ENCODE data around the gene VRK1.
A peak's percentile ranks its signal among the peaks of the same experiment; 100 is the strongest.

Gene VRK1

DNA sequence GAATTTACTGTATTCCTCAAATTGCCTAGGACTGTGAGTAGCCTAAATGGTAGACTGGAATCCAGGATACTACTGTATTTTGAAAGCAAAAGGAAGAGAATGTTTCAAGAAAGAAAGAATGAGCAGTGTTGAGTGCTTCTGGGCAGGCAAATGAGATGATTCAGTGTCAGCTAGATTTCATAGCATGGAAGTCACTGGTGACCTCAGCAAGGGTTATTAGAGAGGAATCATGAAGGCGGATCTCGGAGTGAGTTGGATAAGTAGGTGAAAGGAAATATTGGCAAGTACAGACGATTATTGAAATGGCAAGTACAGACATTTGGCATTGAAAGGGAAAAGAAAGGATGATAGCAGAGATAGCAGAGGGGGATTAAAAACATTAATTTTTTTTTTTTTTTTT lies 27.1 kb downstream of the VRK1 start:
- DNase-seq (ENCODE audit: low read depth), result peak; percentile 87

DNA sequence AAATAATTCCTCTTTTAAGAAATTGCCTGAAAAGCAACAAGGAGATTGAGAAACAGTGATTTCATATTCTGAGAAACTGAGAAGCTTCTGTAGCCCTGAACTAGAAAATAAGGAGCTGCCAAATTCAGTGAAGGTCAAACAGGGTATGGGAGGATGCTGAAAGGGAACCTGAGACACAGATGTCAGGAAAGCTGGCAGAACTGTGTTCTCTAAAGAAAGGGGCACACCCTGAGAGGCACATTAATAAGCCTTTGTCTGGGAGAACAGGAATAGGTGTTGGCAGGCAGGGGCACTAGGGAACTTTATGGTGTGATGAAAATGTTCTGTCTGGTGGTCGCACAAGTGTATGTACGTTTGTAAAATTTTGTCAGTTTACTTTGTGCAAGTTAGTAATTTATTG lies 29.6 kb downstream of the VRK1 start:
- DNase-seq (ENCODE audit: low read depth), result no peak

DNA sequence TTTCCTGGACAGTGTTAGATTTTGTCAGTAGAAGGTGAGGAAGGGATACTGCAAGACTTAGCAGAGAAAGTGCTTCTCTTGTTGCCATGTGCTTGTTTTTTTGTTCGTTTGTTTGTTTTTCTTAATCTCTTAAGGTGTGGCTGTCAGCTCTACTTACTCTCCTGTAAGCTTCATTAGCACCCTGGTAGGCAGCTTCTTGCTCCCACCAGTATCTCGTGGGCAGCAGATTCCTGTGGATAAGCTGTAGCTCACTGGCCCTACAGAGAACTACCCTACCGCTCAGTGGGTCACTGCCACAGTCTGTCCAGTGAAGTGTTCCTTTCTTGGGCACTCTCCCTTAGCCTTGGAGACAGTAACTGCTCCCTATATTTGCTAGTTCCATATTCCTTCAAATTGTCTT lies 30.1 kb downstream of the VRK1 start:
- no peak for DNase-seq (ENCODE audit: low read depth)

DNA sequence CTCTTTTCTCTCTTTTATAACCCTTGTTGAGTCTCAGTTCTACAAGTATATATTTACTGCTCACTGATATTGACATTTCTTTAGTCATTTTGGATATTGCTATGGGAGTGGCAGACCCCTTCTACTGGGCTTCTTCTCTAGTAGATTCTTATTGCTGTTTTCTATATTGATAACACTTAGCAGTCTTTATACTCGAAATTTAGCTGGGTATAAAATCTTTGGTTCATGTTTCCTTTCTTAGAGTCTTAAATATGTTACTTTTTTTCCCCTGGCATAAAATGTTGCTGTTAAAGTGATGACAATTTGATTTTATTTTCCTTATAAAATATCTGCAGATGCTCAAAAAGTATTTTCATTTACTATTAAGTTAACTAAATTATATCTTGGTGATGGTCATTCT lies 32.6 kb downstream of the VRK1 start:
- no peak for DNase-seq (ENCODE audit: low read depth)

DNA sequence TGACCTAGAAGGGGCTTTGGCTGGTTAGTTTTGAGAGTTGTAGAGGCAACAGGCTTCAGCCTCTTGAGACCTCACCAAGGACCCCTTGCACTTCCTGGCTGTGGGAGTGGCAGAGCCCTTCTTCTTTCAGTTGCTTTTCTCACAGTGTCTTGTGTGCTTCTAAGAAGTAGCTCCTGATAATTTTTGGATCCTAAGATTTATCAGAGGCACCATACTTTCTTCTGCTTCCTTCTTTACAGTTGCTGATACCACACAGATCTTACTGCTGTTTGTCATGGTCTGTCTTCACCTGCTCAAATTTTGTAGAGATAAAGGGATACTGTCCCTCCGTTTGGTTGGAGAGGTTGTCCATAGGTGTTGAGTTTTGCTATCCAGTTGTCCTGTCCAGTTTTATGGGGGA lies 33.8 kb downstream of the VRK1 start:
- DNase-seq (ENCODE audit: low read depth), result no peak

DNA sequence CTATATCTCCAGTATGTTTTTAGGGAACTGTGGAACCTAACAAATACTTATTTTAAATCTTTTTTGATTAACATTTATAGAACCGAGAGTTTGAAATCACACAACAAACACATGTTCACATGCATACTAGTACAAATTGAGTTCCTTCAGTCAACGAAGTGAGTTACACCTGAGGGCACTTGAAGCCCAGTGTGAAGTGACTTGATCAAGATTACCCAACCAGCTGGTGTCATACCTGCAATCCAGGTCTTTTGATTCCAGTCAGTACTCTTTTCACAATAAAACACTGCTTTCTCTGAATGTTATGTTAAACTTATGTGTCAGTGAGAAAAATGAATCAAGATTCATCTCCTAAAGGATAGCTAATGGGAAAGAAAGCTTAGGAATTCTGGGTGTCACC lies 35.2 kb downstream of the VRK1 start:
- peak; percentile 9 for DNase-seq (ENCODE audit: low read depth)

DNA sequence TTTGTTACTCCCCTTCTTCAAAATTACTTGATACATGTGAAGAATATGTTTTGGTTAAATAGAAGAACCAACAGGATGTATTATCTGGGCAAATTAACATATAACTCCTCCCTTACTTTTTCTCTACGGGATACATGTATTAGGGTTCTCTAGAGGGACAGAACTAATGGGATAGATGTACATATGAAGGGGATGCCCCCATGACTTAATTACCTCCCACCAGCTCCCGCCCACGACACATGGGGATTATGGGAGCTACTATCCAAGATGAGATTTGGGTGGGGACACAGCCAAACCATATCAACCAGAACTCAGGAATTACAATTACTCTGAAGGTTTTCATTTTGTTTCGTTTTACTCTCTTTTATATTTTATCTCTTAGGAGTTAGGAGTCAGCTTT lies 41.3 kb downstream of the VRK1 start:
- DNase-seq (ENCODE audit: low read depth), result no peak

DNA sequence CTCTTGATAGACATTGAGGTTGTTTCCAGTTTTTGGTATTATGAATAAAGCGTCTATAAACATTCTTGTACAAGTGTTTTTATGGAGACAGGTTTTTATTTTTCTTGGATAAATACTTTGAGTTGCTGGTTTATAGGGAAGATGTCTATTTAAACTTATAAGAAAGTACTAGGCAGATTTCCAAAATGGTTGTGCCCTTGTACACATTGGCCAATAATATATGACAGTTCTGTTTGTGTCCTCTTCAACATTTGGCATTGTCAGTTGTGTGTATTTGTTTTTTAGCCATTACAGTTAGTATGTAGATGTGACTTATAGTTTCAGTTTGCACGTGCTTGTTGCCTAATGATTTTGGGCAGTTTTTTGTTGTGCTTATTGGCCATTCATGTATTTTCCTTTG lies 42.1 kb downstream of the VRK1 start:
- no peak for DNase-seq (ENCODE audit: low read depth)

DNA sequence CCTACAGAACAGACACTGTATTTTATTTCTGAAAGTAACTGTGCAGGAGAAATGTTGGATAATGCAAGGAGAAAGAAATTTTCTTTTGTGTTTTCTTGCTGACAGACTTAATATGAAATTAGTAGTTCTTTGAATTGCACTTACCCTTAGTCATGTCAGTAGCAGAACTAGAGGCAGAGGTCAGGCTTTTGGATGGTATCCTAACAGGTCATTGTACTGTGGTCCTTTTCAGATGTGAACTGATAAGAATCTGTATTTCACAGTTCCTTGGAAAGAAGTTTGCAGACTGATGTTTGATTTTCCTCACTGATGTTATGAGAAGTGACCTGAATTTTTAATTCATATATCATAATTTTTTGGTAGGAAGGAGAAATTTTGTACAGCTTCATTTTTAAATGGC lies 46.0 kb downstream of the VRK1 start:
- DNase-seq (ENCODE audit: low read depth), result no peak

DNA sequence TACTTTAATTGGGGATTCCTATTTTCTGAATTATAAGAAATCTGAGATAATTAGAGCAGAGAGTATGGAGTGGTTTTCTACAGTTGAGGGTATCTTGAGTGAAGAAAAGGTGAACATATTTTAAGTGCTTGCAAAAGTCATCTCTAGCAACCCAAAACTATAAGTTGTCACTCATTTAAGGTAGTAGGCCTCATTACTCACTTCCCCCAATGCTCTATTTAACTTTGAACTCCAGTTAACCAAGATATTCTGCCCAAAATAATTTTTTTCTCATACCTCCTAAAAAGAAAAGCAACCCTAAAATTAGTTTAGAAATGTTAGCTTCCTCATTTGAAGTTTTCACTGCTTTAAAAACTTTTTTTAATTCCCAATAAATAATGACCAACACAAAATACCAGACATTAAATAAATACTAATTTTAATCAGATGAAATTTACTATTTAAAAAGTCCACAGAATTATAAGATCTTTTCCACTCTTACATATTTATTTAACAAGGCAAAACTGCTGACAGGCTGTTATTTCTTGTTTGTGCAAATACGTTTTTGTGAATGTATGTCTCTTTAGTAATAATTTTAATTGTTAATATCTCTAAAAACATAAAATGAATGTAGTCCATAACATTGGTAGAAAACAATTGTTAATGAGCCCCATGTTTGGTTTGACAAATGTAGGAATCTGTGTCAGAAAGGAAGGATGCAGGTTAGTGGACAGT lies 47.8 kb downstream of the VRK1 start:
- no peak for DNase-seq (ENCODE audit: low read depth)

DNA sequence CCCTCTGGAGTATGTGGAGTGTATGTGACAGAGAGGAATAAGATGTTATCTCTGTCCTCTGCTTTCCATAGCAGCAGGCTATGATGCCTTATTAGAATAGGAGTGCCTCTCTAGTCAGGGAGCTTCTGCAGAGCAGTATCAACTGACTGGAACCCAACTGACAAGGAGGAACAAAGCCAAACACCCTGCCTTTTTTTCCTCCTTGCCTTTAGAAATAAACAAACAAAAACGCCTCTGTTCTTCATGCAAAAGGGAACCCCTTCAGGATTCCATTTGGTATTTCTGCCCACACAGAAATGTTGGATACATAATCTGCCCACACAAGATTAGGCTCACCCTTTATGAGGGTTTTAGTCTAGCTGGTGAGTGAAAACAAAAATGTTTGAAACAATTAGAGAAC lies 50.3 kb downstream of the VRK1 start:
- DNase-seq (ENCODE audit: low read depth), result no peak

DNA sequence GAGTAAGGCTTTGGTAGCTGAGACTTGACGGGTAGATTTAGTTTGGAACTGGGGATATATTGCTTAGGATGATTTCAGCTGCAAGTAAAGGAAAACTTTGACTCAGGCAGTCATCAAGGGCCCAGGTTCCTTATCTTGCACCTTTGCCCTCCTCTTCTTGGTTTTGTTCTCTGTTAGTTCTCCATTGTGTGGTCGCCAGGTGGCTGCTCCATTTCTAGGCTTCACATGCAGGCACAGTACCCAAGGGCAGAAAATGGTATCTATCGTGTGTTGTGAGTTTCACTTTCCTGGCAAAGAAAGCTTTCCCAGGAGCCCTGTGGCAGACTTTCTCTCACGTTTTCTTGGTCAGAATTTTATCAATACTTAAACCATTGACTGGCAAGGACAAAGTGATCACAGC lies 50.8 kb downstream of the VRK1 start:
- no peak for DNase-seq (ENCODE audit: low read depth)

DNA sequence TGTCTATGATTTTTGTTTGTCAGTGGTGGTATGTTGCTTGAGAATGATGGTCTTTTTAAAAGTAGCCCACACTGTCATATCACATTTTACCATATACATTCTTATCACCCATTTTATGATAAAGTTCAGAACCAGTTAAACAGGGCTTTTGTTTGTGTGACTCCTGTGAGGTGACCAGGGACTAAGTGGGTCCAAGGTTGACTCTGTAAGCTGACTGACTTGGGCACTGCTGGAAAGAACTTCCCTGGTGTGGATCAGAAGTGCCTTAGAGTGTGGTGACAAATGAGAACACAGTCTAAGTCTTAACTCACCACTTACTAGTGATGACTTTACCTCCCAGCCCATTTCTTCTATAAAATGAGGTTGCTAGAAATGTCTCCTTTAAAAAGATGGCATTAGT lies 52.6 kb downstream of the VRK1 start:
- peak; percentile 9 for DNase-seq (ENCODE audit: low read depth)

DNA sequence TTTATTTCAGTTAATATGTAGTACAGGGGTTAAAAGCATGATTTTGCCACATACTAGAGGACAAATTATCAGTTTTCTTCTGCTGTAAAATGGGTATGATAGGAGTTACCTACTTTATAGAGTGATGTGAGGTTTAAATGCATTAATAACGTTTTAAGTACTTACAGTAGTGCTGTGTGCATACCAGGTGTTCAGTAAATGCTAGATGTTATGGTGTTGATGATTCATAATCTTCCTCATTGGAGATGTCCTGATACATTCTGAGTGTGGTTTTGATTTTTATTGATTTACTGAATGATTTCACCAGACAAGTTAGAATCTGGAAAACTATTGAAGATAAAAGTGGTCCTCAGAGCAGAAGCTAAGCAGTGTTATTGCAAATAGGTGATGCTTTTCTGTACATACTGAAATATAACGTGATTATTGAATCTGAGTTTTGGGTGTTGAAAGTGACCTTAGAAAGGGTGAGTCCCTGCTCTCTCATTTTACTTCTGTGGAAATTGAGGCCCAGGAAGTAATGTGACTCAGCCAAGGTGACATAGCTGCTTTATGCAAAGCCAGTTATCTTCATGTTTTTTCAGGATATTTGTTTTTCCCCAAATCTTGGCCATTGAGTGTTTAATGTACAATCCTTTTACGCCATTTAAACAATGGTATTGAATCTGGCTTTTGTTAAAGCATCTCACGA lies 54.7 kb downstream of the VRK1 start:
- DNase-seq (ENCODE audit: low read depth), result peak; percentile 29

DNA sequence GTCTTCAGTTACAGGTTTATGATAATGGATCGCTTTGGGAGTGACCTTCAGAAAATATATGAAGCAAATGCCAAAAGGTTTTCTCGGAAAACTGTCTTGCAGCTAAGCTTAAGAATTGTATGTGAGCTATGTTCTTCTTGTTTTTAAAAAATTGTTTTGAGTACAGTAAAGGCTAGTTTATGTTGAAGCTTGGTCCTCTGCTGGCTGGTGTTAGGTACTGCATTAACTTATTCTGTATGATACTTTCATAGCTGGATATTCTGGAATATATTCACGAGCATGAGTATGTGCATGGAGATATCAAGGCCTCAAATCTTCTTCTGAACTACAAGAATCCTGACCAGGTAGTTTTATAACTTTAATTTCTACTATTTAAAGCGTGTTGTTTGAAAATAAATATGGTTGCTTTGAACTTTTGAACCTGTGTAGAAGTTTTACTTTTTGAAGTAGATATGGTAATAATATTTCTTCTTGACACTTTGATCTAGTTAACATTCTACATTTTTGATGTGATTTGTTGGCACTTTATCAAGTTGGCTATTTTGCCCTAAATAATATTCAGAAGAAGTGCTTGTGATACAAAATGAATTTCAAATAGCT lies 55.7 kb downstream of the VRK1 start:
- peak; percentile 74 for DNase-seq (ENCODE audit: low read depth)

DNA sequence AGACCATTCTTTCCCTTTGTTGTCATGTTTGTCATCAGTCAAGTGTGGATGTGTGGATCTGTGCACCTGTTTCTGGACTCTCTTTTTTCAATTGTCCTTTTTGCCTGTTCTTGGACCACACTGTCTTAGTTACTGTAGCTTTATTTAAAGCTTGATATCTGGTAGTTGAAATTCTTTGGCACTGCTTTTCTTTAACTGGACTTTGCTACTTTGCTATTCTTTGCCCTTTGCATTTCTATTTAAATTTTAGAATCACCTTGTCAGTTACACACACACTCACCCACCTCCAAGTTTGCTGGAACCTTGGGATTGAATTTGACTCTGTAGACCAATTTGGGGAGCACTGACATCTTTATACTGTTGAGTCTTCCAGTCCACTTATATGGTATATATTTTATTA lies 61.5 kb downstream of the VRK1 start:
- no peak for DNase-seq (ENCODE audit: low read depth)

DNA sequence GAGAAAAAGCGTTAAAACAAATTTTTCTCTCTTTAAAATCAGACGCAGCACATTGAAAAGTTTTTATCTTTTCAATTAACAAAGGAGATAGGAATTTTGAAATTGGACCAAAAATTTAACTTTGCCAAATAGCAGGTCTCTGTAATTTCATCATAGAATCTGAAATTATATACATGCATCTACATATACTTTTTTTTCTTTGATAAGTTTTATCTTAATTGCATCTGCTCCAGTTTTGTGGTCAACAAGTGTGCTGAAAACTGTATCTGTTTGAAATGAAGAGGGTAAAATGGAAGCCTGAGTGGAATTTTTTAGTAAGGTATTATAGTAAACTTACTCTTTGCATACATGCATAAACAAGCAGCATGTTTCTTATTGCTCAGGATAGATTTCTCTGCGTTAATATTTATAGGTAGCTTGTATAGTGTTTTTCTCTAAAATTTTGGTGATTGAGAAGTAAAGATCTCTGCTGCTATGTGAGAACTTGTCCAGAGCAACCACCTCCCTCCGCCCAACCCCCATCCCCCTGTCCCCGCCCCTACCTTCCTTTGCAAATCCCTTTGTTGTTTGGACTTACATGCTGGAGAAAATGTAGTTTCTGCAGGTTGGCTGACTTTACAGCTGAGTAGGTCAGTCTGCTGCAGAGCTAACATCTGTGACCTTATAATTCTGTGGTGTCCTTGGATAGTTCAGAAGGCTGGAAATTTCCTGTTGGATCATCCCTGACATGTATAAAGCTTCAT lies 64.6 kb downstream of the VRK1 start:
- DNase-seq (ENCODE audit: low read depth), result no peak

DNA sequence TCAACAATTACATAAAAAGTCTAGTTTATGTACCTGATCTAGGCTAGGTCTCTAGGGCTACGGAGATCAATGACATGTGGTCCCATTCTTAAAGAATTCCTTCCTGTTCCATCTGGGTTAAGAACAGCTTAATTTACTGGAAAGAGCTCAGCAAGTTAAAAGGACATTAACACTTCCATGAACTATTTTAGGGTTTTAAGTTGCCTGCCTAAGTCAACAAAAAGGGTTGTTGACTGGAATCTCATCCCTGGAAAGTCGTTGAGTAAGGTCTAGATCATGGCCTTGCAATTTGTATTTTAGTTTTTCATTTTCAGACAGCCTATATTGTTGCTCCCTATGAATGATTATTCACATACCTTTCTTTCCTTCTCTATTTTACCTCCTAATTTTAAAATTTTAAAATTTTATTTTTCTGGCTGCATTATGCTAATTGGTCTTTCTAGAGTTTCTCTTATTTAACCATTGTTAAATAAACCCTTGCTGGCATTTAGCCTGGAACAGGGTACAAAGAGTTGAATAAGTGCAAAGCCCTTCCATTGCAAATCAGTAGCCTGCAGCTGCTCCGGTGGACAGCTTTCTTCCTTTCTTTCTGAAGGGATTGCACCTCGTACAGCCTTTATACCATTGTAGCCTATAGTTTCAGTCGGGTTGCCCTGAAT lies 66.3 kb downstream of the VRK1 start:
- DNase-seq (ENCODE audit: low read depth), result no peak

DNA sequence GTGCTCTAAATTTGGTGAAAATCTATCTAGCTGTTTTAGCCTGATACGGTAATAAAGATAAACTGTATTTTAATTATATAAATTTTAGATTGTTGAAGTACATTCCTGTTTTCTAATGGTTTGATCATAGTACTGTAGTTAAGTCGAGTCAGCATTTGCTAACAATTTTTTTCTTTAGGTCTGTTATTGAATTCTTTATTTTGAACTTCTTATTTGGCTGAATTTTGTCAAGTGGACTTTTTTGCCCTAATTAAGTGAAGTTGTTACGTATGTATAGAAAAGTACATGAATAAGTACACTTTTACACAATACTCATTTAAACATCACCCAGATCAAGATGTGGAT lies 66.8 kb downstream of the VRK1 start:
- DNase-seq (ENCODE audit: low read depth), result no peak

DNA sequence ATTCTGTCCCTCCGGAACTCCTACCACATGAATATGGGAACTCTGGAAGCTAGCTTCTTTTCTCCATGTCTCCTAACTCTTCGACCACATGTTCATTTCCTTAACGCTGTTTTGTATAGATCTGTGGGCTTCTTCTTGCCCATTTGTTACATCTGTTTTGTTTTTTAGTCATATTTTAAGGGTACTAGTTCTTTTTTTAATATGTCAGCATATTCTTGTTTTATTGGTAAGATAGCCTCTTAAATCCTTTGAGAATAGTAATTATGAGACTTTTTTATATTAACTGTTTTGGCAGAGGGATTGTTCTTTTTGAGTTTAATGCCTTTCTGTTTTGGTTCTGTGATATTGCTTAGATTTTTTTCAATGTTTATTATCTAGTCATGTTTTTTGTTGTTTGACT lies 70.5 kb downstream of the VRK1 start:
- no peak for DNase-seq (ENCODE audit: low read depth)

DNA sequence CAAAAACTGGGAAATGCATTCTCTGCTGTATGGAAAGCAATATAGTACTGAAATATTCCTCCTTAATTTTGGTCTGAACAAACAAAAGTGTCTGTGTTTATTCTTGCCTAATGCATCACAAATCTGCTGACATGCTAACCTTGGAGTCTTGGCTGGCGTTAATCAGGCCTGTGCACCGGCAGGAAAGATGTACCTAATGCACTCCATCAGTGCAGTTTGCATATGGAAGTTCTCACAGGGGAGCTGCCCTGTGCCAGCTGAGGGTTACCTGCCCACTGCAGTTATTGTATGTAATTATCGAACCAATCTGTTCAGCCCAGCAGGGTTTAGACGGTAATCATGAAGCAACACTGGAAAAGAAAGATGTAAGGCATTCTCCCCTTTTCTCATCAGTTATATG lies 76.9 kb downstream of the VRK1 start:
- no peak for DNase-seq (ENCODE audit: low read depth)

DNA sequence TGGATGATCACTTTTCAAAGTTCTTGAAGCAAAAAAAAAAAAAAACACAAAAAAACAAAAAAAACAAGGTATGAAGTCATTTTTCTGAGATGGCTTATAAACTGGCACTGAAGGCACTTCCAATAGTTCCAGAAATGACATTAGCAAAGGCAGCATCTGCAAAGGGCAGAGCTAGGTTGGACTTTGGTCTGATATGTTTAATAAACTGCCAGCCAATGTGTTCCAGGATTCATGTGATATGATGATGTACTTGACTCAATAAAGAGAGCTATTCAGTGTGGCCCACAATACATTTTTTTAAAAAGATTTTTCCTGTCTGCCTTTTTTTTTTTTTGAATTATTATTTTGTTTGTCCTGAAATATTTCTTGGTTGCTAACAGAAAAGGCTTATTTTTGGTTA lies 79.6 kb downstream of the VRK1 start:
- no peak for DNase-seq (ENCODE audit: low read depth)

DNA sequence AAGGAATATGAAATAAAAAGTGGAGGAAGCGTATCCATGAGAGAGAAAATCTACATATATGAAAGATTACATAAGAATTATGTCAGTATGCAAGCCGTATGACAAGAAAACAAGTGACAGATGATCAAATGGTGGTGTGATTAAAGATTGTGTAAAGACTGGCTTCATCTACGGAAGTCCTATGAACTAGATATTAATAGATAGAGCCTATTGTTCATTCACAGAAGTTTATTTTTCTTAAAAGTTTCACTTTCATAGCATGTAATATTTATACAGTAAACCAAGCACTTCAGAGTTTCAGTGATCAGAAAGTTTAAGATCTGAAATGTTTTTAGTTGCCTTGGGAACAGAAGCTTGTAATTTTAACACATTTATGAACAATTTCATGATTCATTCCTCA lies 84.5 kb downstream of the VRK1 start:
- no peak for DNase-seq (ENCODE audit: low read depth)

Measured in ELR (cell line).